Ureter (tissue), 1 donor: ENCODE results near the gene CARD6. TPM values are rescaled to one million over a fixed set of nuclear protein-coding genes. Genes with fewer than 3 reads are reported as not detected.
"Not testable (repeated sequence)": the region's sequence is repeated elsewhere in the genome, so short reads cannot be mapped to it uniquely, and the experiment has no call there.

ENCODE experiments used
- DNase-seq: peaks from one replicate; pipeline ENCODE4 v3.0.0-alpha.2; 2020; ENCODE audit warnings: low spot score
- total RNA-seq: library from RNA; stranded (reverse); gene quantifications from one replicate; pipeline ENCODE4 v1.2.4, GENCODE V29; 2023
- donor health status: DM: yes; HTN: yes; CAD: no.

Gene CARD6
- total RNA-seq, 1 donor from 2014 or later = 17.1 TPM

DNA sequence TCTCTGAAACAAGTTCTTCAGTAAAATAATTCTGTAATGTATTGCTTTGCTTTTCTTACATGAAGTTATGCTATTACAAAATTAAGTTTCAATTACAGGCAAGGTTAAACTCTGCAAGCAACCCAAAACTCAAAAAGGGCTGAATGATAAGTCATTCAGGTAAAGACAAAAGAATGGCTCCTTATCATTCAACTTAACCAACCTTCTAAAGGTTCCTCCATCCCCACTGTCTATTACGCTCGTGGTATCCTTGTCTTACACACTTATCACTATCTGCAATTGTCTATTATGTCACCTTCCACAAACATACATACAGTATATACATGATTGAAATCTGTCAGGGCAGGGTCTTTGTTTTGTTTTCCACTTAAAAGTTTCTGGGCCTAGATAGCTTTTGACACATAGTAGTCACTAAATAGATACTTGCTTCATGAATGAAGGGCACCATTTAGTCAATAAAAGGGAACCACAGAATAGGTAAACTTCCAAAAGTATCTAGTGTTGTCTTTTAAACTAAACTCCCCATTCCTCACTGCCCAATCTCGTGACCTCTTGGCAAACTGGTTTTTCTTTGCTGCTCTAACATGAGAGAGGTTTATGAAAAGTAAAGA is 13.0 kb upstream of the CARD6 start:
- DNase-seq = no peak

GRCh38 chr5:40828690-40829661 is 12.2 kb upstream of the CARD6 start:
- no peak for DNase-seq

- no peak for DNase-seq
Measured at GRCh38 chr5:40829748-40830533, 11.2 kb upstream of the CARD6 start.

GRCh38 chr5:40831346-40832210 is 9.6 kb upstream of the CARD6 start:
- no peak for DNase-seq

- DNase-seq = no peak
Measured at GRCh38 chr5:40832345-40832744, 8.8 kb upstream of the CARD6 start.

- no peak for DNase-seq
Measured at GRCh38 chr5:40833712-40834229, 7.4 kb upstream of the CARD6 start.

DNA sequence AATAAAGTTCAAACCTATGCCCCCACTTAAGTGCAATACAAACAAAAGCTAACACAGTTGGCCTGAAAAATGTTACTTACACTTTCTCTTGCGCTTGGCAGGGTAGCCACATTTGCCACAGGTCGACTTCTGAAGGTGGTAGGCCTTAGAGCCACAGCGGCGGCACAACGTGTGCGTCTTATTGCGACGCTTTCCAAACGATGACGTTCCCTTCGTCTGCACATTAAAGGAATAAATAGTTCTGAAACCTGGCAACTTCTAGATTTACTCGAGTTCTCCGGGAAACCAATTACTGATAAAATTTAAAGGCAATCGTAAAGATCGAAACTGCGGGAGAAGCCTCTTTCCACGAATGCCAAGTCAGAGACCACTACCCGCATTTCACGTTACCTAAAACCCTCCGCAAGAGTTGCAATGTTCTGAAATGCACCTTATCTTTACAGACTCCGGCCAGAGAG is 6.7 kb upstream of the CARD6 start:
- no peak for DNase-seq

GRCh38 chr5:40834849-40835787 is 6.0 kb upstream of the CARD6 start, which contains the start of gene RPL37:
TSS of gene RPL37 (minus strand) at chr5:40835222. CDS start at chr5:40835185, 37 bp downstream.
- DNase-seq = peak; percentile 98

- no peak for DNase-seq
Measured at GRCh38 chr5:40838086-40838485, 3.1 kb upstream of the CARD6 start.

DNA sequence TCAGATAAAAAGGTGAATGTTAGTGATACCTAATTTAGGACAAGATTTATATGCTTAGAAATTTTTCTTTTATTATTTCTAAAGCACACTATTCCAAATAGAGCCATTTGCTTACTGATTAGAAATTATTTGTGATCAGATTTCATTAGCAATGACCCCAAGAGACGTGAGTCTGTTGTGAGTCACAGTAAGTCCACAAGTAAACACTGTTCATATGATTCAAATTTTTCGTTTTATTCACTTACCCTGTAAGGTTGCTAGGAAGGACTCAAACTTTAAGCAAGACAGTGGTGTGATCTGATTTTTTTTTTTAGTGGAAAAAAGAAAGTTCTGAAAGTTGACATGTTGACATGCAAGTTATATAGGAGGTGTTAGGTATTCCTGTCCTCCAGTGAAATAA is 1.2 kb downstream of the CARD6 start:
- no peak for DNase-seq

- no peak for DNase-seq
Measured at GRCh38 chr5:40844565-40844964, 3.4 kb downstream of the CARD6 start.

DNA sequence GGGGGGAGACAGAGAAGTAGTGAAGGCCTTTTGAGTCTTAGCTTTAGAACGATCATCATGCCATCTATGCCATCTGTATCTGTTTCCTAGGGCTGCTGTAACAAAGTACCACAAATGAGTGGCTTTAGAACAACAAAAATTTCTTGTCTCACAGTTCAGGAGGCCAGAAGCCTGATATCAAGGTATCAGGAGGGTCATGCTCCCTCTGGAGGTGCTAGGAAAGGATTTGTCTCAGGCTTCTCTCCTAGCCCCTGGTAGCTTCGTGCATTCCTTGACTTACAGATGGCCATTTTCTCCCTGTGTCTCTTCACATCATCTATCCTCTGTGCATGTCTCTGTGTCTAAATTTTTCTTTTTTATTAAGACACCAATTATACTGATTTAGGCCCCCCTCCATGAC is 5.2 kb downstream of the CARD6 start:
- no peak for DNase-seq

DNA sequence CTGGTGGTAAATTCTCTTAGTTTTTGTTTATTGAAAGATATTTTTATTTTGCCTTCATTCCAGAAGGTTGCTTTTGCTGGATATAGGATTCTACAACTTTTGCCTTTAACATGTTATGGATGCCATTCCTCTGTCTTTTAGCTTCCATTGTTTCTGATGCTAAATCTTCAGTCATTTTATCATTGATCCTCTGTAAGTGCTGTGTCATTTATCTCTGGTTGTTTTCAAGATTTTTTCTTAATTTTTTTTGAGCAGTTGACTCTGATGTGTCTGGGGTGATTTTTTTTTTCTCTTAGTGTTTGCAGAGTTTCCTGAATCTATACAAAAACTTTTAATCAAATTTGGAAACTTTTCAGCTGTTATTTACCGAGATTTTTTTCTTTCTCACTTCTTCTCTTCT is 6.4 kb downstream of the CARD6 start:
- no peak for DNase-seq

DNA sequence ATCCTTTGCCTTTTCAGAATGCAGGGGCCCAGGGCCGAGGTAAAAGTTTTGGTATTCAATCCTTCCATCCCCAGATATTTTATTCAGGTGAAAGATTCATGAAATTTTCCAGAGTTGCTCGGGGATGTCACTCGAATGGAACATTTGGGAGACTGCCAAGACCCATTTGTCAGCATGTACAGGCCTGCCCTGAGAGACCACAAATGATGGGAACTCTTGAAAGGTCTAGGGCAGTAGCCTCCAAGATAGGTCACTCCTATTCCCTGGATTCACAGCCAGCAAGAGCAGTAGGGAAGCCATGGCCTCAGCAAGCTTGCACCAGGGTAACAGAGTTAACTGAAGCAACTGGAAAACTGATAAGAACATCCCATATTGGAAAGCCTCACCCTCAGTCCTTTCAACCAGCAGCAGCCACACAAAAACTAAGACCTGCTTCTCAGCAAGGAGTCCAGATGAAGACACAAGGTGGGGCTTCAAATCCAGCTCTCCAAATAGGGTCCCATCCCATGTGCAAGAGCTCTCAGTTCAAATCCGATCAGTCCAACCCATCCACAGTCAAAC is 12.5 kb downstream of the CARD6 start:
- DNase-seq = no peak

- DNase-seq = no peak
Measured at GRCh38 chr5:40860711-40861110, 19.5 kb downstream of the CARD6 start.

DNA sequence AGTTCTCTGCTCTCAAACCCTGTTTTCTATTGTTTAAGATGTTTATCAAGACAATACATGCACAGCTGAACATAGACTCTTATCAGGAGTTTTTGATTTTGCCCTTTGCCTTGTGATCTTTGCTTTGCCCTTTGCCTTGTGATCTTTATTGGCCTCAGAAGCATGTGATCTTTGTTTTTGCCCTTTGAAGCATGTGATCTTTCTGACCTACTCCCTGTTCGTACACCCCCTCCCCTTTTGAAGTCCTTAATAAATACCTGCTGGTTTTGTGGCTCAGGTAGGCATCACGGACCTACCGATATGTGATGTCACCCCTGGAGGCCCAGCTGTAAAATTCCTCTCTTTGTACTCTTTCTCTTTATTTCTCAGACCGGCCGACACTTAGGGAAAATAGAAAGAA is 23.8 kb downstream of the CARD6 start:
- DNase-seq = not testable (repeated sequence)

DNA sequence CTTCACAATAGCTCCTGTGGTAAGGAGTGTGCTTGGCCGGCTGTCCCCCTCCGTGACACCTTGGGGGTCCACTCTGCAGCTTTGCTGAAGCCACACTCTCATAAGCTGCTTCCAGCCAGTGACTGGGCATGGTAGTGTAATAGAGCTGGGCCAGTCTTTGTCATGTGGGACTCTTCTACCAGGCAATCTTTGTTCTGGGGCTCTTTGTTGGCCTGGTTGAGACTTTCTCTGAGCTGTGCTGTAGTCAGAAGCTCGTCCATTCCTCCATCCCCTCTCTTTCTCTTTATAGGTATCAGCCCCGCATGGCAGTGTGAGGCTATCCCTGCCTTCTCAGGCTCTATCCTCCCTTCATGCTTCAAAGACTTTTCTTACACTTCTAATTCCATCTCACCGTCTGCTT is 25.7 kb downstream of the CARD6 start:
- no peak for DNase-seq

- DNase-seq = no peak
Measured at GRCh38 chr5:40869384-40869783, 28.2 kb downstream of the CARD6 start.

GRCh38 chr5:40871177-40871576 is 30.0 kb downstream of the CARD6 start:
- no peak for DNase-seq
